NK-92 (cell line): ENCODE results near the gene CFAP69.
"Not testable (repeated sequence)": the region's sequence is repeated elsewhere in the genome, so short reads cannot be mapped to it uniquely, and the experiment has no call there.

Experiments used
- DNase-seq: peaks from one replicate; lab custom pipeline; 2025; ENCODE audit not compliant: unreplicated experiment; lab: John Stamatoyannopoulos, UW

CFAP69 gene

DNA sequence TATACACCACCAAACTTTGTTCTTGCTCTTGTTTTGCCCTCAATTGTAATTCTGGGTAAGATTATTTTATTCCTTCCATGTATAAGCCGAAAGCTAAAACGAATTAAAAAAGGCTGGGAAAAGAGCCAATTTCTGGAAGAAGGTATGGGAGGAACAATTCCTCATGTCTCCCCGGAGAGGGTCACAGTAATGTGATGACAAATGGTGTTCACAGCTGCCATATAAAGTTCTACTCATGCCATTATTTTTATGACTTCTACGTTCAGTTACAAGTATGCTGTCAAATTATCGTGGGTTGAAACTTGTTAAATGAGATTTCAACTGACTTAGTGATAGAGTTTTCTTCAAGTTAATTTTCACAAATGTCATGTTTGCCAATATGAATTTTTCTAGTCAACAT is 12.5 kb upstream of the CFAP69 start:
- no peak for DNase-seq

DNA sequence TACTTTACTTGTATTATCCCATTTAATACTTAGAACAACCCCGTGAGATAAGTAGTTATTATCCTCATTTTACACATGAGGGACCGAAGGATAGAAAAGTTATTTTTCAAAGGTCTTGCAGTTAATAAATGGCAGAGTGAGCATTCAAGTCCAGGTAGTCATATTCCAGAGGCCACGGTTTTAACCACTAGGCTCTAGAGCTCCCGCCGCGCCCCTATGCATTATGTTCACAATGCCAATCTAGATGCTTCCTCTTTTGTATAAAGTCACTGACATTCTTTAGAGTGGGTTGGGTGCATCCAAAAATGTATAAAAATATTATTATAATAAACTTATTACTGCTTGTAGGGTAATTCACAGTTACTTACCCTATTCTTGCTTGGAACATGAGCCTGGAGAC is 11.4 kb upstream of the CFAP69 start:
- no peak for DNase-seq

DNA sequence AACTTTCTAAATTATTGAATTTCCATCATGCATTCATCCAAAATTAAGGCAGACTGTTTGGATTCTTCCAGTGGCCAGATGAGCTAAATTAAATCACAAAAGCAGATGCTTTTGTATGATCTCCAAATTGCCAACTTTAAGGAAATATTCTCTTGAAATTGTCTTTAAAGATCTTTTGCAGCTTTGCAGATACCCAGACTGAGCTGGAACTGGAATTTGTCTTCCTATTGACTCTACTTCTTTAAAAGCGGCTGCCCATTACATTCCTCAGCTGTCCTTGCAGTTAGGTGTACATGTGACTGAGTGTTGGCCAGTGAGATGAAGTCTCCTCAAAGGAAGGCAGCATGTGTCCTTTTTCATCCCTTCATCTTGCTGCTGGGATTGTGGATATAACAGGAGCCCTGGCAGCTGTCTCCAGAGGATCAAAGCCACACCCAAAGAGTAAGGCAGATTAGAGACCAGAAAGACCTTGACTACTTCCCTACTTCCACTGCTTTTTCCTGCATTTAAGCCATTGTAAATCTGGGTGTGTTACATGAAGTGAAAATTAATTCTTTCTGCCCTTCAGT is 8.2 kb upstream of the CFAP69 start:
- no peak for DNase-seq

DNA sequence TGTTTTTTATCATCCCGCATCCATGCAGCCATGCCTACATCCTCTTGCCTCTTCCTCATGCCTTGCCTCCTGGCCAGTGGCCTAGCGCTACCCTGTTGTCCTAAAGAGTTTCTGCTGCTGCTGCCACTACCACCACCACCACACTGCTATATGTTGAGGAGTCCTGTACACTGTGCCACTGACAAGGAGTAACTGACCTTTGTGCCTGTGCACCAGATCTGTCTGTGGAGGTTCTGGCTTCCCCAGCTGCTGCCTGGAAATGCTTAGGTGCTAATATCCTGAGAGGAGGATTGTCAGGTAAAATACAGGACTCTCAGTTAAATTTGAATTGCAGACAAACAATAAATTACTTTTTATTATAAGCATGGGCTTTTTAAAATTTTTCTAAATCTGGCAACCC is 7.0 kb upstream of the CFAP69 start:
- no peak for DNase-seq

DNA sequence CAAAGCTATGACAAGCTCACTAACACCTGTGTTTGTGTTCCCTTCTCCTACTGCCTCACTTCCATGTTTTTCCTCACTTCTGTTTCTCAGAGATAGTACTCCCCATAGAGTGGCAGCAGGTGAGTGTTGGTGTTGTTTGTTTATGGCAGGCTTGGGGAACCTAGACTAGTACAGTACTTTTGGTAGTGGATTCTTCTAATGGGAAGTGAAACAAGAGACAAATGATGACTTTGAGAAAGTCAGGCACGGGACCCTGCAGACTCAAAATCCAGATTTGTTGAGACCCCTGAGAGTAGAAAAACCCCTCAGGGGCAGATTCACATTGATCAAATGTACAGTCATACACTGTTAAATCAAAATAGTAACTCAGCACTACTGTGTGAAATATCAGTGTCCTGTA is 6.4 kb upstream of the CFAP69 start:
- DNase-seq, result no peak

- no peak for DNase-seq
Observed at GRCh38 chr7:90239050-90239449, 5.9 kb upstream of the CFAP69 start.

DNA sequence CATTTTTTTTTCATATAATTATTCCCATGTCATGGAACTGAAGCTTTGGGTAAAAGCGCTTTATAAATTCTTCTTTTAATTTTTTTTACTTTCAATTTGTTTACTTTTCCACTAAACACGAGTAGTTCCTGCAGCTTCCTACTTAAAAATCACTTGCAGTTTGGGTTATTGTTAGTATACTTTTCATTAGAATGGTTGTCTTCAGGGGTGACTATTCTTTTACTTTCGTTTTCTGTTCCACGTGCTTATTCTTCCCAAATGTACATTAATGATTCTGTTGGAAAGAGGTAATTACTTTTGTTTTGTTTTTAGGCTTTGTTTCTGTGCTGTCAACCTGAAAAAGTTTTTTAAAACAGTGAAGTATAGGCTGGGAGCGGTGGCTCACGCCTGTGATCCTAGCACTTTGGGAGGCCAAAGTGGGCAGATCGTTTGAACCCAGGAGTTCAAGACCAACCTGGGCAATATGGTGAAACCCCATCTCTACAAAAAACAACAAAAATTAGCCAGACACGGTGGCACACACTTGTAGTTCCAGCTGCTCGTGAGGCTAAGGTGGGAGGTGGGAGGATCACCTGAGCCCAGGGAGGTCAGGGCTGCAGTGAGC is 5.2 kb upstream of the CFAP69 start:
- DNase-seq, result no peak

DNA sequence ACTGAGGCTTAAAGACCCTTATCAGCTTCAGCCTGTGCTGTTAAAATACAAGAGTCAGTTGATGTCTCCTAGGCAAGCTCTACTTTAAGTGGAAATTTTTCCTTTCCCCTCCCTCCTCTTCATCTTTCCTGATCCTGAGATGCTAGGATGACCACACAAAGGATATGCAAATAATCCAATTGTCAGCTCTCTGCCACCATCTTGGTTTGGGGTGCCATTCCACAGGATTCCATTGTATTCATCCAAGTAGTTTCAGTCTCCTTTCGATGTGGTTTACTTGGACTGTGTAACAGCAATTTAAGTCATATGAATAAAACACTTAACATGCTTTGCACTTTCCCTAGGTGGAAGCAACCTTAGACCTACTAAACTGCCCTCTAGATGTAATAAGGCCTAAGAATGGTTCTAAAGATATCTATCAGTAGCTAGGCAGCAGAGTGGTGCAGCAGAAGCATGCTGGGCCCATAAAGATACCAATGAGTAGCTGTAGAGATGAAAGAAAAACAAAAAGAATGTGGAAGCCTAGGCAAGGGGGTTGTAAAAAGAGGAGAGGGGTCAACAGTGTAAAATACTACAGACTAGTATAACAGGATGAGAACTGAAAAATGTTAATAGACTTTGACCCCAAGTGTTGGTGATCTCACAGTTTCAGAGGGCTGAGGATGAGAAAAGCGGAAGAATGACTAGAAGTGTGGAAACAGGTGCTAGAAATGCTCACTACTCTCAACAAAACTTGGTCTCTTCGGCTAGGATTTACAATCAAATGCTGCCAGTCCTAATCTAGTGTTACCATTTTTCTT is 2.4 kb upstream of the CFAP69 start:
- no peak for DNase-seq

DNA sequence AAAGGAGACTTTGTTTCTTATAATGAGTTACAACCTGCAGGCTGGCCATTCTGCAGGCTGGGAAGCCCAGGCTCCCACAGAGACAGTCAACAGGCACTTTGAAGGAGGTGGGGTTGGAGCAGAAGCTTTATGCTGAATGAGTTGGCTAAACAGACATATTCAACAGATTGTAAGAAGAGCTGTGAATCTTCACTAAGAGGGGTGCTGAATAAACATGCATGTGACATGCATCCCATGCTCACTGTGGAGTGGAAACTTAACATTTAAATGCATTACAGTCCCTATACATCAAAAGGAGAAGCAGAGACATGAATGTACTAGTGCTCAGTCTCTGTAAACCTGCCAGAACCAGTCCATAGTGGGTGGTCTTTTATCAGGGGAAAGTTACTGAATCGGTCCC is 1.4 kb upstream of the CFAP69 start:
- DNase-seq, result no peak

- DNase-seq, result no peak
Observed at GRCh38 chr7:90244565-90244908, 437 bp upstream of the CFAP69 start.

GRCh38 chr7:90246171-90246570 is 1.2 kb downstream of the CFAP69 start:
- no peak for DNase-seq

- no peak for DNase-seq
Observed at GRCh38 chr7:90248706-90249105, 3.7 kb downstream of the CFAP69 start.

DNA sequence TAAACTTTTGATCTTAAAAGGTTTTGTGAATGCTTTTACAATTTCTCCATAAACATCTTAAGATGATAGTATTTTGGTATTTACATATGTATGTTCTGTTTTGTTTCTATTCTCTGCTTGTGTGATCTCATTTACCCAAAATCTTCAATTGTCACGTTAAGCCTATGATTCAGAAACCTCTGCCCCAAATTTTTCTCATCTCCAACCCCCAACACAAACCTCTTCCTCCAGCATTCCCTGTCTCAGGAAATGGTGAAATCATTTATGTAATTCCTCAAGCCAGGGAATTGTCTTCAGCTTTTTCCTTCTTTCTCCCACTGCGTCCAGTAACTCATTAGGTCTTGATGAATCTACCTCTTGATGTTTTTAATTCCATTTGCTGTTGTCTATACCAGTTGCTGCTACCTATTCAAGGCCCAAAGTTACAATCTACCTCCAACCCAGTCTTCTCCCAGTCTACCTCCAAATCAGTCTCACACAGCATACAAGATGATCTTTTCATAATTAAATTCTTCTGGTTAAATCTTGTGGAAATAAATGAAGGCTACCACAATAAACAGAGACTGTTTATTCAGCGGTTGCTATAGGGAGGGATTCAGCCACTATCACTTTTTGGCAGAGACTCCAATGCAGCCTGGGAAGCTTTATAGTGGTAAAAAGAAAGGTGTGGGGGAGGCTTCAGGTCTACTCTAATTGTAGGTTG is 5.8 kb downstream of the CFAP69 start:
- no peak for DNase-seq

DNA sequence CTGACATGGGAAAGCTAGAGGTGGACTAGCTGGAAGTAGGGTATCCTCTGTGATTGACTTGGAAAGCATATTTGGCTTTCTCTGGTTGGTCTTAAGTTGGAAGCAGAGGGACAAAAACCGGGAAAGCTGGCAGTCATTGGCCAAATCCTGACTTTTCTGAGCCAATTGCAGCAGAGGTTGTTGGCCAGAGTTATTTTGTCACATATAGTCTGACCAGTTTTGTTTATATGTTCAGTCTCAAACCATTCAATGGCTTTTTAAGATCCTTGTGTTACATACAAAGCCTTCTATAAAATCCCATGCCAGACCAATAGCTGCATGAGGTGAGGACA is 6.3 kb downstream of the CFAP69 start:
- DNase-seq, result no peak

DNA sequence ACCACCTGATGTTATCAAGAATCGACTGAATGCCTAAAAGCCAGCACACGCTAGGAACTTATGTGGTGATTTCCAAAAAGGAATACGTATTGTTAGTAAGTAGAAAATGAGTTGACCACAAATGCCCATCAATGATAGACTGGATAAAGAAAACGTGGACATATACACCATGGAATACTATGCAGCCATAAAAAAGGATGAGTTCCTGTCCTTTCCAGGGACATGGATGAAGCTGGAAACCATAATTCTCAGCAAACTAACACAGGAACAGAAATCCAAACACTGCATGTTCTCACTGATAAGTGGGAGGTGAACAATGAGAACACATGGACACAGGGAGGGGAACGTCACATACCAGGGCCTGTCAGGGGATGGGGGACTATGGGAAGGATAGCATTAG is 11.0 kb downstream of the CFAP69 start:
- DNase-seq, result not testable (repeated sequence)

GRCh38 chr7:90256778-90257177 is 11.8 kb downstream of the CFAP69 start:
- DNase-seq, result no peak

DNA sequence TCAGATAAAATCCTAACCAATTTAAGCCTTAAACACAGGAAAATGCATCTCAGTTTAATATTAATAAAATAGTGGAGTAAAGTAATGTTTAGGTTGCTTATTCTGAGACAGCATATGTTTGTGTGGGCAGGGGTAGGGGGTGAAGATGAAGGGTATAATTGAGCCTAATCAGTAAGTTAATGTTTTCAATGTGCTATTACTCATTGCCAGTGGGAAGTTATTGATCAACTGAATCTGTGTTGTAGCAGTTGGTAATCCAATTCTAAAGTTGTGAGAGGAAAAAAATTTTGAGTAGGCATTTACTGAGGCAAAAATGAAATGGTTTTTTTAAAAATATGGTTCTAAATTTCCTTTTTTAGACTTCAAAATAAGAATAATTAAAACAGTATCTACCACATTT is 16.5 kb downstream of the CFAP69 start:
- no peak for DNase-seq

DNA sequence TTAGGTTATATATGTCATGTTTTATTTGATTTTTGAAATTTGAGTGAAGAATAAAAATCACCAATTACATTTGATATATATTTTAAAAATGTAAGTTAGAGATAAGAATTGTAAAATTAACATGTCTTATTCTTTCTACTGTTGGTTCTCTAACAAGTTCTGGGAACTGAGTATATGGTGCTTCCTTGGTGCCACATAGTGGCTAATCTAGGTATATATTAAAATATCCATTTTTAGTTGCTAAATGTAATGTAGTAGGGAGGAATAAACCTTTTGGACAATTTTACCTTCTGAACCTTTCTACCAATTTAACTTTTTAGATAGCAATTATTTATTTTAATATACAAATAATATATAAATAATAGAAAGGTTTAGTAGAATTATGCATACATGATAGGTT is 17.5 kb downstream of the CFAP69 start:
- DNase-seq, result no peak

DNA sequence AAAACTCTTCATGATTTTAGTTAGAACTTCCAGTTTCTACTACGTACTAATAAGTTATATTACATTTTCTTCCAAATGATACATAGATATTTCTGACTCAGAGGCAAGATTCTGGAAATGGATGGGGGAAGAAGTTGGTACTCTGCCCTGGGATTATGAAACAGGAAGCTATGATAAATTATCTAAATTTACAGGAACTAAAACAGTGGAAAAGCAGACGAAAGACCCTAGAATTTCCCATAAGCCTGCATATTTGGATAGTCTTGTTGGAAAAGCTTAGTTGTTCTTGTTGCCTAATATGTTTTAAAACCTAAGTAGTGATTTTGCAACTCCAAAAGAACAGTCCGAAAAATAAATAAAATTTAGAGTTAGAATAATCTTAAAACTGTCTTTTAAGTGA is 21.8 kb downstream of the CFAP69 start:
- no peak for DNase-seq

DNA sequence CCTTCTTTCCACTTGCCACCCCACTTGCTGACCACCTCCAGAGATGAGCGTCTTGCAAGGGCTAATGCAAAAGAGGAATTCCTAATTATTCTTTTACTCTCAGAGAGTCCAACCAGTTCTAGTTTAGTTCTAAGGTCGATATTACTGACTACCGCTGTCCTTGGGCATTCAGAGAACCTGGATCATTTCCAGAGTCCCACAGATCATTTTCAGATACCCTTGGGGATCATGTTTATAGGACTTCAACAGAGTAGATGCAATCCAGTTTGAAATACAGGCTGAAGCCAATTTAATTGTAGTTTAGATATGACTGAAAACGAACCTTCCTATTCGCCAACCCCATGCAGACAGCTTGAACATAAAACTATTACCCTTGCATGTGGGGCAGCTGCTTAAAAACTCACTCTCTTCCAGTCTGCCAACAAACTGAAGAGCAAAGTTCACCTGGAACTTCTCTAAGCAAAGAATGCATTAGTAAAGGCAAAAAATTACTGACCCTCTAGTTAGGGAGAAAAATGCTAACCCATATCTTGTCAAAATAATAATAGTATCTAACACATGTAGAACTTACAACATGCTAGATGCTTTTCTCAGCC is 22.4 kb downstream of the CFAP69 start:
- no peak for DNase-seq

- no peak for DNase-seq
Observed at GRCh38 chr7:90269163-90269562, 24.2 kb downstream of the CFAP69 start.
